CD4-positive, CD25-positive, alpha-beta regulatory T cell (primary cell): ENCODE data around the gene KRTAP20-3. TPM values are rescaled to one million over a fixed set of nuclear protein-coding genes. Genes with fewer than 3 reads are reported as not detected.

Source experiments
- ATAC-seq, 2 donors: fragments of 150-1000 bp; cut with Tn5 transposase; one replicate each; pipeline ENCODE4 v1.10.0; 2021; ENCODE audit warnings: low read depth in 2 of 2, moderate number of reproducible peaks in 2 of 2, moderate library complexity in 1 of 2
- DNase-seq, 3 donors: peaks; one replicate each; pipeline versions ENCODE4 v3.0.0 to v3.0.0-alpha.2; 2012 to 2022; ENCODE audit warnings: mixed read lengths in 1 of 3
- H3K27ac ChIP-seq: one replicate; pipeline ENCODE4 v1.7.0; 2013; ENCODE audit warnings: mild to moderate bottlenecking, low read length; ENCODE audit not compliant: insufficient read depth, poor library complexity, severe bottlenecking
- H3K27me3 ChIP-seq: one replicate; pipeline ENCODE4 v1.7.0; 2013; ENCODE audit warnings: low read length; ENCODE audit not compliant: control insufficient read depth, insufficient read depth
- H3K36me3 ChIP-seq: one replicate; pipeline ENCODE4 v1.7.0; 2013; ENCODE audit warnings: mild to moderate bottlenecking, low read length, moderate library complexity; ENCODE audit not compliant: control insufficient read depth, insufficient read depth
- H3K4me1 ChIP-seq: 2 replicates; pipeline ENCODE4 v1.7.0; 2013; ENCODE audit warnings: mild to moderate bottlenecking, low read length; ENCODE audit not compliant: insufficient read depth, control insufficient read depth, poor library complexity, severe bottlenecking
- H3K4me3 ChIP-seq: one replicate; pipeline ENCODE4 v1.7.0; 2013; ENCODE audit warnings: low read depth, mild to moderate bottlenecking, low read length, moderate library complexity
- H3K9me3 ChIP-seq, 2 experiments: 1 replicate in 1 of 2; 2 replicates in 1 of 2; pipeline ENCODE4 v1.7.0; 2013; ENCODE audit warnings: low read length in 2 of 2, mild to moderate bottlenecking in 1 of 2, moderate library complexity in 1 of 2; ENCODE audit not compliant: control insufficient read depth in 2 of 2
- H3K27ac Mint-ChIP-seq, 3 donors: one replicate each; pipeline ENCODE4 v1.8.0; 2020 to 2022; ENCODE audit warnings: mild to moderate bottlenecking in 3 of 3, mixed read lengths in 3 of 3, moderate library complexity in 2 of 3
- H3K27me3 Mint-ChIP-seq: one replicate; pipeline ENCODE4 v1.8.0; 2022; ENCODE audit warnings: mild to moderate bottlenecking, mixed read lengths
- H3K36me3 Mint-ChIP-seq: one replicate; pipeline ENCODE4 v1.8.0; 2020; ENCODE audit warnings: mixed read lengths
- H3K4me1 Mint-ChIP-seq, 4 donors: one replicate each; pipeline ENCODE4 v1.8.0; 2020 to 2022; ENCODE audit warnings: mixed read lengths in 4 of 4, mild to moderate bottlenecking in 1 of 4
- H3K4me3 Mint-ChIP-seq, 4 donors: one replicate each; pipeline ENCODE4 v1.8.0; 2020 to 2022; ENCODE audit warnings: mild to moderate bottlenecking in 4 of 4, mixed read lengths in 4 of 4, moderate library complexity in 3 of 4
- H3K9me3 Mint-ChIP-seq, 7 donors: one replicate each; pipeline ENCODE4 v1.8.0; 2020 to 2022; ENCODE audit warnings: mixed read lengths in 7 of 7, mild to moderate bottlenecking in 3 of 7, moderate library complexity in 2 of 7
- polyA plus RNA-seq, 4 donors: library from polyadenylated mRNA; unstranded; fragments of 300-500 nt; fragmentation: Illumina TruSeq; gene quantifications; one replicate each; pipeline ENCODE4 v1.2.3, GENCODE V29; 2021
- total RNA-seq: library from RNA; stranded (reverse); gene quantifications from one replicate; pipeline ENCODE4 v1.2.3, GENCODE V29; 2022

KRTAP20-3 gene
- total and polyA plus RNA-seq, 5 donors from 2014 or later, result not detected

- H3K27me3 ChIP-seq, result no peaks in the 10 kb centered on the region
- no peak overlapping the region for H3K27ac ChIP-seq
- Mint-ChIP-seq H3K4me1 (no peaks in the 10 kb centered on the region), H3K36me3 (no peaks in the 10 kb centered on the region), H3K27me3 (no peaks in the 10 kb centered on the region), H3K4me3 (no peak overlapping the region), H3K27ac (no peak overlapping the region), H3K9me3 (peaks cover 0 to 2% (median 0%) of the 10 kb centered on the region in 7 donors)
- no peak for DNase-seq
- H3K9me3 ChIP-seq, result no peaks in the 10 kb centered on the region
- no peak for ATAC-seq
- H3K4me3 ChIP-seq, result no peak overlapping the region
- H3K36me3 ChIP-seq, result no peaks in the 10 kb centered on the region
- H3K4me1 ChIP-seq, result no peaks in the 10 kb centered on the region
These were observed 47.2 kb downstream of the KRTAP20-3 start for GRCh38 chr21:30689822-30690221.

Other genes starting within 250 kb of the KRTAP20-3 start
- not detected for gene KRTAP13-1, start 246.8 kb upstream of the KRTAP20-3 start, total RNA-seq
- not detected for gene KRTAP13-1, start 246.8 kb upstream of the KRTAP20-3 start, polyA plus RNA-seq
- not detected for gene KRTAP13-3, start 216.9 kb upstream of the KRTAP20-3 start, total RNA-seq
- not detected for gene KRTAP13-3, start 216.9 kb upstream of the KRTAP20-3 start, polyA plus RNA-seq
- not detected for gene KRTAP13-4, start 212.6 kb upstream of the KRTAP20-3 start, total RNA-seq
- not detected for gene KRTAP13-4, start 212.6 kb upstream of the KRTAP20-3 start, polyA plus RNA-seq
- not detected for gene KRTAP15-1, start 202.6 kb upstream of the KRTAP20-3 start, total RNA-seq
- gene KRTAP15-1, start 202.6 kb upstream of the KRTAP20-3 start, polyA plus RNA-seq, result not detected
- gene KRTAP19-1, start 162.5 kb upstream of the KRTAP20-3 start, total RNA-seq, result not detected
- not detected for gene KRTAP19-1, start 162.5 kb upstream of the KRTAP20-3 start, polyA plus RNA-seq
- gene KRTAP19-2, start 155.4 kb upstream of the KRTAP20-3 start, total RNA-seq, result not detected
- gene KRTAP19-2, start 155.4 kb upstream of the KRTAP20-3 start, polyA plus RNA-seq, result not detected
- not detected for gene KRTAP19-3, start 150.9 kb upstream of the KRTAP20-3 start, total RNA-seq
- gene KRTAP19-3, start 150.9 kb upstream of the KRTAP20-3 start, polyA plus RNA-seq, result not detected
- gene KRTAP19-4, start 145.7 kb upstream of the KRTAP20-3 start, total RNA-seq, result not detected
- not detected for gene KRTAP19-4, start 145.7 kb upstream of the KRTAP20-3 start, polyA plus RNA-seq
- gene KRTAP19-5, start 140.7 kb upstream of the KRTAP20-3 start, total RNA-seq, result not detected
- gene KRTAP19-5, start 140.7 kb upstream of the KRTAP20-3 start, polyA plus RNA-seq, result not detected
- not detected for gene KRTAP19-6, start 101.0 kb upstream of the KRTAP20-3 start, total RNA-seq
- gene KRTAP19-6, start 101.0 kb upstream of the KRTAP20-3 start, polyA plus RNA-seq, result not detected
- not detected for gene KRTAP19-7, start 81.5 kb upstream of the KRTAP20-3 start, total RNA-seq
- not detected for gene KRTAP19-7, start 81.5 kb upstream of the KRTAP20-3 start, polyA plus RNA-seq
- not detected for gene KRTAP22-2, start 52.5 kb upstream of the KRTAP20-3 start, total RNA-seq
- gene KRTAP22-2, start 52.5 kb upstream of the KRTAP20-3 start, polyA plus RNA-seq, result not detected
- gene KRTAP6-3, start 50.4 kb upstream of the KRTAP20-3 start, total RNA-seq, result not detected
- gene KRTAP6-3, start 50.4 kb upstream of the KRTAP20-3 start, polyA plus RNA-seq, result not detected
- not detected for gene KRTAP6-2, start 44.0 kb upstream of the KRTAP20-3 start, total RNA-seq
- gene KRTAP6-2, start 44.0 kb upstream of the KRTAP20-3 start, polyA plus RNA-seq, result not detected
- not detected for gene KRTAP22-1, start 41.8 kb upstream of the KRTAP20-3 start, total RNA-seq
- gene KRTAP22-1, start 41.8 kb upstream of the KRTAP20-3 start, polyA plus RNA-seq, result not detected
- gene KRTAP6-1, start 28.9 kb upstream of the KRTAP20-3 start, total RNA-seq, result not detected
- not detected for gene KRTAP6-1, start 28.9 kb upstream of the KRTAP20-3 start, polyA plus RNA-seq
- gene KRTAP20-1, start 26.4 kb upstream of the KRTAP20-3 start, total RNA-seq, result not detected
- gene KRTAP20-1, start 26.4 kb upstream of the KRTAP20-3 start, polyA plus RNA-seq, result not detected
- not detected for gene KRTAP20-4, start 22.2 kb upstream of the KRTAP20-3 start, total RNA-seq
- gene KRTAP20-4, start 22.2 kb upstream of the KRTAP20-3 start, polyA plus RNA-seq, result not detected
- not detected for gene KRTAP20-2, start 7.7 kb upstream of the KRTAP20-3 start, total RNA-seq
- gene KRTAP20-2, start 7.7 kb upstream of the KRTAP20-3 start, polyA plus RNA-seq, result not detected
- gene KRTAP21-3, start 75.9 kb downstream of the KRTAP20-3 start, total RNA-seq, result not detected
- not detected for gene KRTAP21-3, start 75.9 kb downstream of the KRTAP20-3 start, polyA plus RNA-seq
- gene KRTAP21-2, start 104.4 kb downstream of the KRTAP20-3 start, total RNA-seq, result not detected
- not detected for gene KRTAP21-2, start 104.4 kb downstream of the KRTAP20-3 start, polyA plus RNA-seq
- gene KRTAP21-1, start 112.6 kb downstream of the KRTAP20-3 start, total RNA-seq, result not detected
- not detected for gene KRTAP21-1, start 112.6 kb downstream of the KRTAP20-3 start, polyA plus RNA-seq
- gene KRTAP8-1, start 170.4 kb downstream of the KRTAP20-3 start, total RNA-seq, result not detected
- gene KRTAP8-1, start 170.4 kb downstream of the KRTAP20-3 start, polyA plus RNA-seq, result not detected
- not detected for gene KRTAP7-1, start 186.9 kb downstream of the KRTAP20-3 start, total RNA-seq
- not detected for gene KRTAP7-1, start 186.9 kb downstream of the KRTAP20-3 start, polyA plus RNA-seq
- not detected for gene KRTAP11-1, start 238.7 kb downstream of the KRTAP20-3 start, total RNA-seq
- gene KRTAP11-1, start 238.7 kb downstream of the KRTAP20-3 start, polyA plus RNA-seq, result not detected